Heart left ventricle (tissue), 16 donors: Measurements from ENCODE around the gene LETM1. TPM values are rescaled to one million over a fixed set of nuclear protein-coding genes. Genes with fewer than 3 reads are reported as not detected.

Experiments
- ATAC-seq, 4 donors: fragments of 200-7000 bp; cut with Tn5 transposase; one replicate each; pipeline ENCODE4 v1.9.1; 2020 to 2022; ENCODE audit warnings: moderate library complexity in 4 of 4, mild to moderate bottlenecking in 3 of 4, moderate number of reproducible peaks in 1 of 4
- DNase-seq, 5 donors: peaks; one replicate each; pipeline ENCODE4 v3.0.0-alpha.2; 2020
- H3K27ac ChIP-seq, 12 donors: fragments of 200-600 bp; sonication (generic) in 4 of 12; one replicate each; pipeline versions ENCODE4 v1.5.0 to v1.8.0; 2016 to 2022; ENCODE audit warnings: mild to moderate bottlenecking in 2 of 12
- H3K27me3 ChIP-seq, 9 donors: fragments of 200-600 bp; sonication (generic) in 2 of 9; one replicate each; pipeline versions ENCODE4 v1.5.1 to v1.8.0; 2016 to 2022; ENCODE audit warnings: mild to moderate bottlenecking in 3 of 9
- H3K36me3 ChIP-seq, 9 donors: fragments of 200-600 bp; sonication (generic) in 2 of 9; one replicate each; pipeline versions ENCODE4 v1.5.0 to v1.8.0; 2018 to 2022; ENCODE audit warnings: mild to moderate bottlenecking in 2 of 9
- H3K4me1 ChIP-seq, 12 donors: fragments of 200-600 bp; sonication (generic) in 4 of 12; one replicate each; pipeline versions ENCODE4 v1.5.0 to v1.8.0; 2016 to 2022; ENCODE audit warnings: mild to moderate bottlenecking in 3 of 12
- H3K4me3 ChIP-seq, 12 donors: fragments of 200-600 bp; sonication (generic) in 4 of 12; one replicate each; pipeline versions ENCODE4 v1.5.0 to v1.8.0; 2017 to 2022; ENCODE audit warnings: mild to moderate bottlenecking in 9 of 12, moderate library complexity in 4 of 12
- H3K9me3 ChIP-seq, 12 donors: fragments of 200-600 bp; sonication (generic) in 4 of 12; one replicate each; pipeline versions ENCODE4 v1.5.0 to v1.8.0; 2016 to 2022; ENCODE audit warnings: mild to moderate bottlenecking in 1 of 12
- POLR2A ChIP-seq, 2 donors: fragments of 450-650 bp; IDR thresholded peaks; one replicate each; pipeline ENCODE4 v1.6.1; 2017; ENCODE audit warnings: antibody characterized with exemption in 2 of 2, mild to moderate bottlenecking in 2 of 2, moderate library complexity in 2 of 2
- WGBS, 4 donors: extraction: QIAGEN DNeasy Blood & Tissue Kit in 2 of 4; methylation state at CpG; one replicate each; pipeline versions ENCODE4 v1.1.5 to v1.1.7; 2013 to 2018; 5-methylcytosine and 5-hydroxymethylcytosine counted together
- intact Hi-C, 10 donors: fragments of 100-400 bp; cut with DNase I; formaldehyde crosslinking; loops; one replicate each; pipeline versions ENCODE4 v1.11.1 to v1.14.2; 2022
- polyA plus RNA-seq, 2 donors: library from polyadenylated mRNA; stranded (reverse); fragments of 200-250 nt; gene quantifications; one replicate each; pipeline ENCODE4 v1.2.3, GENCODE V29; 2013
- total RNA-seq, 9 donors: library from RNA; depleted of rRNA in 2 of 9; stranded (reverse); fragments of >200 nt in 2 of 9; fragmentation: NEBNext Ultra II Directional in 3 of 9; extraction: Animal tissue kit (Norgen Biotek cat#: 25700) in 3 of 9; gene quantifications; one replicate each; pipeline versions ENCODE4 v1.1.0 to v1.2.4, GENCODE V29; 2016 to 2023
- TF ChIP-seq, protein P1 (sequence below), 12 donors: fragments of 200-600 bp; sonication (generic) in 4 of 12; IDR thresholded peaks; one replicate each; pipeline versions ENCODE4 v1.5.0 to v1.8.0; 2018 to 2022; ENCODE audit warnings: antibody characterized with exemption in 12 of 12, mild to moderate bottlenecking in 5 of 12
- donor health status: ischemic (EF 13 %, LVEDD 7.1; RV severe dilation, severe dysfunction).
- donor health status: healthy with polysubstance abuse.
- donor health status: DM: no; HTN: yes; CAD: no.
- donor health status: DM: no; HTN: no; CAD: no.
- donor health status: ischemic (EF 25% LVEDD 6.9; RV normal size, moderate dysfunction).
- donor health status: ischemic (EF 25% LVEDD 5.7; RV mildly dilated, moderate dysfunction).
- donor health status: healthy.
- donor health status: DM: yes; HTN: yes; CAD: no.
- donor health status: ischemic (EF 35%, LVEDD 5.7; RV mildly dilated, moderate dysfunction).
- donor health status: nonischemic (EF 11% LVEDD 7.7; RV severe dilation, severe dysfunction).
- donor health status: DM: yes; HTN: yes; CAD: no.
- donor health status: PGD.
- donor health status: ischemic (EF 29% LVEDD 5.4; RV normal size, mild dysfunction).
- donor health status: nonischemic (EF 23%, LVEDD 6.1; RV moderate dilation, normal function).

The LETM1 gene
- total and polyA plus RNA-seq, 11 donors, result 22.1 to 54.7 (median 43.4) TPM

GRCh38 chr4:1843852-1844251 is 12.1 kb downstream of the LETM1 start:
- H3K36me3 ChIP-seq, result peaks cover 0 to 92% (median 50%) of the 10 kb centered on the region in 9 donors
- H3K4me3 ChIP-seq, result no peak overlapping the region
- WGBS, 4 donors, result 40 to 49% (median 47%) methylated on average over 8 to 10 of the region's 10 CpGs
- peak; percentile 48 to 80 (median 76) for DNase-seq
- no peaks in the 10 kb centered on the region for H3K9me3 ChIP-seq
- ATAC-seq, result peak; percentile 60 to 88 (median 83)
- no peaks in the 10 kb centered on the region for H3K27me3 ChIP-seq
- peaks cover 0 to 28% (median 16%) of the 10 kb centered on the region in 12 donors for H3K4me1 ChIP-seq
- intact Hi-C loops, result loop anchor here in 2 of 10 donors (2.0 to 5.0 kb wide), 2 partner anchors 38 to 55 kb away; no protein-coding TSS in a partner anchor
- no peak for TF ChIP-seq POLR2A (IDR thresholded peaks at IDR 0.05)
- peak overlapping the region in 10 of 12 donors; percentile 26 to 69 (median 50) for H3K27ac ChIP-seq

GRCh38 chr4:1842993-1843448 is 12.9 kb downstream of the LETM1 start:
- Histone ChIP-seq H3K27me3 (no peaks in the 10 kb centered on the region), H3K4me3 (no peak overlapping the region), H3K27ac (peak overlapping the region in 10 of 12 donors; percentile 26 to 69 (median 50)), H3K9me3 (no peaks in the 10 kb centered on the region), H3K4me1 (peaks cover 0 to 28% (median 16%) of the 10 kb centered on the region in 12 donors), H3K36me3 (peaks cover 0 to 95% (median 58%) of the 10 kb centered on the region in 9 donors)
- 54 to 70% (median 59%) methylated on average over 10 to 17 of the region's 17 CpGs for WGBS, 4 donors
- DNase-seq (peak in 2 of 5 donors; percentile 55 to 56), ATAC-seq (peak; percentile 51 to 73 (median 58))
- intact Hi-C loops, result loop anchor here in 2 of 10 donors (2.0 to 5.0 kb wide), 2 partner anchors 39 to 56 kb away; no protein-coding TSS in a partner anchor
- TF ChIP-seq, protein P1, sequence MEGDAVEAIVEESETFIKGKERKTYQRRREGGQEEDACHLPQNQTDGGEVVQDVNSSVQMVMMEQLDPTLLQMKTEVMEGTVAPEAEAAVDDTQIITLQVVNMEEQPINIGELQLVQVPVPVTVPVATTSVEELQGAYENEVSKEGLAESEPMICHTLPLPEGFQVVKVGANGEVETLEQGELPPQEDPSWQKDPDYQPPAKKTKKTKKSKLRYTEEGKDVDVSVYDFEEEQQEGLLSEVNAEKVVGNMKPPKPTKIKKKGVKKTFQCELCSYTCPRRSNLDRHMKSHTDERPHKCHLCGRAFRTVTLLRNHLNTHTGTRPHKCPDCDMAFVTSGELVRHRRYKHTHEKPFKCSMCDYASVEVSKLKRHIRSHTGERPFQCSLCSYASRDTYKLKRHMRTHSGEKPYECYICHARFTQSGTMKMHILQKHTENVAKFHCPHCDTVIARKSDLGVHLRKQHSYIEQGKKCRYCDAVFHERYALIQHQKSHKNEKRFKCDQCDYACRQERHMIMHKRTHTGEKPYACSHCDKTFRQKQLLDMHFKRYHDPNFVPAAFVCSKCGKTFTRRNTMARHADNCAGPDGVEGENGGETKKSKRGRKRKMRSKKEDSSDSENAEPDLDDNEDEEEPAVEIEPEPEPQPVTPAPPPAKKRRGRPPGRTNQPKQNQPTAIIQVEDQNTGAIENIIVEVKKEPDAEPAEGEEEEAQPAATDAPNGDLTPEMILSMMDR (IDR thresholded peaks at IDR 0.05), result no peak
- no peak for TF ChIP-seq POLR2A (IDR thresholded peaks at IDR 0.05)

DNA sequence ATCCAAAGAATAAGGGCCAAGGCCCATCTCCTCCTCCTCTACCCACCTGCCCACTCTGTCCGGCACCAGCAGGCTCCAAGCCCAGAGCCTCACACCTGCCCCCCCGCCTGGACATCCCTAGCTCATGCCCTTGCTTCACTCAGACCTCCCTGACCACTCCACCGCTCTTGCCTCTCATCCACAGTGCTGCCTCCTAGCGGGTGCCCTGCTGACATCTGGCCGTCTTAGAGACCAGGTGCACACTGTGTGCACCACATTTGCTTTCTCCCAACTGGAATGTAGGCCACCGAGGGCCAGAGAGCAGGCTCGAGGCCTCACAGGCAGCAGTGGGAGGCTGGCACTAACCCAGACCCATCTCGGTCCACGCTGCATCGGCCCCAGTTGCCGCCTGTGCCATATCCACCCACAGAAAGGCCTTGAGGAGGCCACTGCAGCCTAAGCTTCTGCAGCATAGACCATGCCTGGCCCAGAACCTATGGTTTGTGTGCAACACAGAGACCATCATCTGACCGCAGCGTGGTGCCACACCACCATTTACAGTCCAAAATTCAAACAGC is 13.5 kb downstream of the LETM1 start:
- Histone ChIP-seq H3K4me3 (no peak overlapping the region), H3K4me1 (peaks cover 0 to 28% (median 16%) of the 10 kb centered on the region in 12 donors), H3K27me3 (no peaks in the 10 kb centered on the region), H3K9me3 (no peaks in the 10 kb centered on the region), H3K36me3 (peaks cover 0 to 95% (median 62%) of the 10 kb centered on the region in 9 donors), H3K27ac (peak overlapping the region in 2 of 12 donors; percentile 69)
- intact Hi-C loops, result loop anchor here in 2 of 10 donors (2.0 to 5.0 kb wide), 2 partner anchors 40 to 56 kb away; no protein-coding TSS in a partner anchor
- no peak for DNase-seq
- peak in 3 of 4 donors; percentile 2 to 29 (median 25) for ATAC-seq
- 72 to 82% (median 75%) methylated on average over 12 to 13 of the region's 13 CpGs for WGBS, 4 donors
- TF ChIP-seq, protein P1 (IDR thresholded peaks at IDR 0.05), result no peak
- no peak for TF ChIP-seq POLR2A (IDR thresholded peaks at IDR 0.05)

DNA sequence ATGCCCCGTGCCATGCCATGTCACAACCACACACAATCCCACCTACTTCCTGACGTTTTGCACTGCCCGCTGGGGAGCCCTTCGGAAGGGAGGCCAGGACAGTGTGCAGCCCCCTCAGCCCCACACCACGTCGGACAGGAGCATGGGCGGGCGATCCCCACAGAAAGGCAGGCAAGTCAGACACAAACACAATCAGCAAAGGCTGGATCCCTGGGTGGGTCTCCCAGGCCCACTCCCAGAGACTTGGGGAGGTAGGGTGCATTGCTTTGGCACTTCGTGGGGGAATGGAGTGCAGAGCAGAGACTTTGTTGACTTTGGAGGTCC is 14.1 kb downstream of the LETM1 start:
- DNase-seq, result no peak

More for the DNA sequence above, 14.1 kb downstream of the LETM1 start:
- 83 to 87% (median 83%) methylated on average over 9 of the region's 9 CpGs for WGBS, 4 donors
- Histone ChIP-seq H3K27me3 (no peaks in the 10 kb centered on the region), H3K9me3 (no peaks in the 10 kb centered on the region), H3K4me1 (peaks cover 0 to 28% (median 16%) of the 10 kb centered on the region in 12 donors), H3K27ac (no peak overlapping the region), H3K36me3 (peaks cover 0 to 95% (median 62%) of the 10 kb centered on the region in 9 donors), H3K4me3 (no peak overlapping the region)
- ATAC-seq, result peak in 1 of 4 donors; percentile 3
- intact Hi-C loops, result loop anchor here in 2 of 10 donors (2.0 to 5.0 kb wide), 2 partner anchors 40 to 57 kb away; no protein-coding TSS in a partner anchor
- TF ChIP-seq, protein P1 (IDR thresholded peaks at IDR 0.05), result no peak
- TF ChIP-seq POLR2A (IDR thresholded peaks at IDR 0.05), result no peak
